ENCODE data around the gene GDPD3.
"Not testable (repeated sequence)": the region's sequence is repeated elsewhere in the genome, so short reads cannot be mapped to it uniquely, and the experiment has no call there.

The GDPD3 gene

DNA sequence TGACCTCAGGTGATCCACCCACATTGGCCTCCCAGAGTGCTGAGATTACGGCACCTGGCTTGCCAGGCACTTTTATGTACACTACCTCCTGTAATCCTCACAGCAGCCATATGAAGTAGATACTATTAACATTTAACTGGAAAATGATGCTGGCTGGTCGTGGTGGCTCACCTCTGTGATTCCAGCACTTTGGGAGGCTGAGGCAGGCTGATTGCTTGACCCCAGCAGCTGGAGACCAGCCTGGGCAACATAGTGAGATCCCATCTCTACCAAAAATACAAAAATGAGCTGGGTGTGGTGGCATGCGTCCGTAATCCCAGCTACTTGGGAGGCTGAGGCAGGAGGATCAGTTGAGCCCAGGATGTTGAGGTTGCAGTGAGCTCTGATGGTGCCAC lies 11.6 kb upstream of the GDPD3 start:
- DNase-seq (ENCODE audit: low read depth) = no peak

- no peak for DNase-seq (ENCODE audit: low read depth)
Observed at GRCh38 chr16:30122604-30123160, 9.3 kb upstream of the GDPD3 start.

DNA sequence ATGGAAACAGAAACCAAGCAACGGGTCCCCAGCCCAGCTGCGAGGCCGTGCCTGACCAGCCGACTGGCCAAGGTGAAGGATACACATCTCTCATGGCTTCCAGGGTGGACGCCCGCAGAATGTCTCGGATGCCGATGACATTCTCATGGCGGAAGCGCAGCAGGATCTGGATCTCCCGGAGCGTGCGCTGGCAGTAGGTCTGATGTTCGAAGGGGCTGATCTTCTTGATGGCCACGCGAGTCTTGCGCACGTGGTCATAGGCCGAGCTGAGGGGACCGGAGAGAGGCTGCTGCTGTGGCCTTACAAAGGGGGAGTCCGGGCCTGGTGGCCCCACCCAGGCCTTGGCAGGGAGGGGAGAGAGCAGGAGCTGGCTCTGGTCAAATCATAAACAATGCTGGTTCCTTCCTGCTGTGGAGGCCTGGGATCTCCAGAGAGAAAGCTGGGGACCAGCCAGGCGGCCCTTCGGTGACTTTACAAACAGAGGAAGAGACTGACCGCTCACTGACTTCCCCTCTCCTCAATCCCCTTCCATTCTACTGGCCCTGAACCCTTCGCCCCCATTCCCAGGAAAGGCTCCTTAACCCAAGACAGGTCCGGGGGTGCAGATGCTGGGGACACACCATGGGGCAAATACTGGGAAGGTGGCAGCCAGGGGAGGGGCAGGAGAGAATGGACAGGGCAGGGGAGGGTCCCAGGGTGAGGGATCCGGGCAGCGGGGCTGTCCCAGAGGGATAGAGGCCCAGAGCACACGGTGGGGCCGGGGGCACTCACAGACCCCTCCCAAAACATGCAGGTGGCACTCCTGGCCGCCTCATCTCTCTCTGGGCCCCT lies 8.6 kb upstream of the GDPD3 start:
- no peak for DNase-seq (ENCODE audit: low read depth)

GRCh38 chr16:30120340-30121105 lies 7.2 kb upstream of the GDPD3 start:
- DNase-seq (ENCODE audit: low read depth) = no peak

DNA sequence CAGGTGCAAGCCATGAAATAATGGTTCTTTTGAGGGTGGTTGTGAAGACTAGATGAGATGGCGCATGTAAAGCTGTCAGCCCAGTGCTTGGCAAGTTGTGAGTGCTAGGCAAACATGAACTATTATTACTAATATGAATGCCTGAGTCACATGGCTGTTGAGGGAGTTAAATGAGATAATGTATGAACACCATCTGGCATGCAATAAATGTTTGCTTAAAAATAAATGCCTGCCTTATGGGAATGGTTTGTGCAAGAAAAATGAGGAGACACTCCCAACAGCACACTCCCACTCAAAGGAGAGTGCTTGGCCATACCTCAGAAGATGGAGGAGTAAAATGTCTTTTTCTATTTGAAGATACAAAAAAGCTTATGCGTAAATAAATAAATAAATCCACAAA lies 6.1 kb upstream of the GDPD3 start:
- DNase-seq (ENCODE audit: low read depth) = no peak

GRCh38 chr16:30117768-30118167 lies 4.4 kb upstream of the GDPD3 start:
- DNase-seq (ENCODE audit: low read depth) = no peak

GRCh38 chr16:30116291-30117207 lies 3.2 kb upstream of the GDPD3 start:
- no peak for DNase-seq (ENCODE audit: low read depth)

GRCh38 chr16:30115238-30115637 lies 1.9 kb upstream of the GDPD3 start:
- DNase-seq (ENCODE audit: low read depth) = no peak

GRCh38 chr16:30114833-30115232 lies 1.5 kb upstream of the GDPD3 start:
- DNase-seq (ENCODE audit: low read depth) = not testable (repeated sequence)

DNA sequence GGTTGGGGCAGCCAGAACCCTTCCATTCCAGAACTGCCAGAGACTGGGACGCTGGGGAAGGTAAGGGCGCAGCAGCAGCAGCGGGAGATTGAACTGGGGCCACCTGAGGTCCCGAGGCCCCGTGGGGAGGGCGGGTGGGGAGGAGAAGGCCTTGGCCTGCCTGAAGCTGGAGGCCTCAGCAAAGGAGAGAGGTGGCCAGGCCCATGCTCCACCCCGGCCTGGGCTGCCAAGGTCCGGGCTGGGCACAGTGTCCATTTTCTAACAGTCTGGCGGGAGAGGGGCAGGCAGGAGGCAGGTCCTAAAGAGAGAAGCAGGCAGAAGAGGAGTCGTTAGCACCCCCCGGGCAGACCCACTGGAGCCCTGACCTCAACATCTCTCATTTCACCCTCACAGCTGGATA lies 1.1 kb upstream of the GDPD3 start:
- DNase-seq (ENCODE audit: low read depth) = no peak

- no peak for DNase-seq (ENCODE audit: low read depth)
Observed at GRCh38 chr16:30113711-30114333, 485 bp upstream of the GDPD3 start.

DNA sequence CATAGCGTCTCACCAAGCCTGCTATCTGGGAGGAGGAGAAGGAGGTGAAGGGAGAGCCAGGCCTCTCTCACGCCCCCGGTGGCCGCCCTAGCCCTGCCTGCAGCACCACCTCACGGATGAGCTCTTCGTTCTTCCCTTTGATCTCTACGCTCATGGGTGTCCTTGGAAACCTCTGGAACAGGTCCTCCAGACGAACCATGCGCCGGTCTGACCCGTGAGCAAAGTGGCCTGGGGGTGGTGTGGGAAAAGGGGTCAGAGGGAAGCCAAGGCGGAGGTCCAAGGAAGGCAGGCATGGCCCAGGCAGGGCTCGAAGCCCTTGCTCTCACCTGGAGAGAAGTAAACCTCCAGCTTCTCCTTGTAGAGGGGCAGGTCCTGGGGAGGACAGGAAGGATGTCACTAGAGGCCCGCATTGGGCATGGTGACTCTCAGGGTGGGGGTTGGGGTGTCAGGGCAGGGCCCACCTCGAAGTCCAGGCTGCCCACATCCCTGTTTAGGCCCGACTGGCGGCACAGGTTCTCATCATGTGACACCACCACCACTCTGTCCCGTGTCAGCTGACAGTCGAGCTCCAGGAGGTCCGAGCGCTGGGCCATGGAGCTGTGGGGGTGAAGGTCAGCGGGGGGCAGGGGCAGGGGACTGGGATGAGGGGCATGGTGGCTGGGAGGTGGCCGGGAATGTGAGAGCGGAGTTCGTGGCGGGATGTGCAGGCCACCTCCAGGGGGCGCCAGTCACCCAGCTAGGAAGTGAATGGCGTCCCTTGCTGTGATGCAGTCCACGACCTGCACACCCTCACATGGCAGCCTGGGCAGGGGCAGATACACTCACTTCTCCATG lies 923 bp downstream of the GDPD3 start:
- no peak for DNase-seq (ENCODE audit: low read depth)

DNA sequence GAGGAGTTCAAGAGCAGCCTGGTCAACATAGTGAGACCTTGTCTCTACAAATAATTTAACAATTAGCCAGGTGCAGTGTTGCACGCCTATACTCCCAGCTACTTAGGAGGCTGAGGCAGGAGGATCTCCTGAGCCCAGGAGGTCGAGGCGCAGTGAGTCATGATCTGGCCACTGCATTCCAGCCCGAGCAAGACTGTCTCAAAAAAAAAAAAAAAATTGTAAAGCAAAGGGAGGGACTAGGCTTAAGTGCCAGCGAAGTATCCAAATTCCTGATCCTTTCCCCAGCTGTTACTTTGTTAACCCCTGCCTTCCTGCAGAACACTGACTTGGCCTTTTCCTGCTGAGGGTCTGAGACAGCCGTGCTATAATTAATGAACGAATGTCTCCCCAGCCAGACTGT lies 2.7 kb downstream of the GDPD3 start:
- DNase-seq (ENCODE audit: low read depth) = no peak

DNA sequence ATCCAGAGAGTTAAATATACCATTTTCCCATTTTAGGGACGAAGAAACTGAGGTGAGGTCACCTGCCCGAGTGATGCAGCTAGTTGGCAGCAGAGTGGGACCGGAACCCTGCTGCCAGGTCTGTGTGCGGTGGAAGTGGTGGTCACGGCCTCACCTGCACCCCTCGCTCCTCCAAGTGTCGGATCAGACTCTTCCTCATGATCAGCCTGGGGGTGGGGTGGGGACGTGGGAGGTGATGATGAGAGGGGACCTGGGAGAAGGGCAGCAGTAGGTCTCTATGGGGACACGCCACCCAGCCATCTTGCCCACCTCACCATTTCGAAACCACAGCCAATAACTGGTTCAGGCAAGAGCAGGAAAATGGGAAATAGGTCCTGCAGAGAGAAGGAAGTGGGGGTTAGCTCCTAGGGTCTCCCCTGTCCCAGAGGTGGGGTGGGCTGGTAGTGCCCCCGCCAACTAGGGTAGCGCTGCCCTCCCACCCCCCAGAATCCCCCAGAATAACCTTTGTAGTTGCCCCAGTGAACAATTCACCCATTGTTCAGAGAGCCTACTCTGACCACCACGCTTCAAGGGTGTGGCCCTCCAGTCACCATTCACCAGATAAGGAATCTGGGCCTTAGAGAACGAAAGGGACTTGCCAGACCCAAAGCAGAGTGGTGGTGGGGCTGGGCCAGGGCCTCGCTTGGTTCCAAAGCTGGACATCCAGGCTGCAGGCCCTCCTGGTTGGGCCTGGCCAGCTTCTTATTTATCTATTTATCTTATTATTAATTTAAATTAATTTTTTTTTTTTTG lies 5.1 kb downstream of the GDPD3 start:
- DNase-seq (ENCODE audit: low read depth) = no peak

- no peak for DNase-seq (ENCODE audit: low read depth)
Observed at GRCh38 chr16:30104492-30104891, 8.8 kb downstream of the GDPD3 start.

- DNase-seq (ENCODE audit: low read depth) = no peak
Observed at GRCh38 chr16:30104090-30104489, 9.2 kb downstream of the GDPD3 start.

- no peak for DNase-seq (ENCODE audit: low read depth)
Observed at GRCh38 chr16:30096862-30097563, 16.3 kb downstream of the GDPD3 start.

DNA sequence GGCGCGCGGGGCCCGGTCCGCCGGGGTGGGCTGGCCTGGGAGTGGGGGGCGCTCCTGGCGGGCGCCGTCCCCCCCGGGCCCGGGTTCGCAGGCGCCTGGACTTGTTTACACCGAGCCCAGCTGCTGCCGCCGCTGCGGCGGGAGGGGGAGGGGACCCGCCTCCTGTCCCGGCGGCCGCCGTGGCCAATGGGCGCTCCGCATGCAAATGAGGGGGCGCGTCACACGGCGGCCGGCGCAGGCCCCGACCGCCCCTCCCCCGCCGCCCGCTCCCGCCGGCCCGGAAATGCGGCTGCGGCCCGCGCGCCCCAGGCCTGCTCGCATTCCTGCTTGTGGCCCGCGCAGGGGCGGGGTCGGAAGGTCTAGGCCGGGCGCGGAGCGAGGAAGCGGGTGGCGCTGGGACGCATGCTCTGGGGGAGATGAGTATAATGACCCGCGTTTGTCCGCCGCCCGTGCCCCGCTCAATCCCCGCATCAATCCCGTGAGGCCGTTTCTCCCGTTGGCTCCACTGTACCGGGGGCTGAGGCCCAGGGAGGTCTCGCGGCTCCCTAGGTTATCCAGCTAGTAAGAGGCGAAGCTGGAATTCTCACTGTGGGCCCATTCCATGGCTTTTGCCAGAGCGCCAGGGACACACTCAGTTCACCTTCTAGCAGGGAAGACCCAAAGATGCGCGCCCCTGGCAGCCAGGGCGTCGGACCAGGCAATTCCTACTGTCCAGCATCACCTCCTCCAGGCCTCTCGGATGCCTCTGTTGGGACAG lies 17.1 kb downstream of the GDPD3 start, which contains the start of gene YPEL3:
Gene YPEL3, minus strand, starts transcription at position 109 of the 757 bp plus-strand sequence. CDS start 731 bp downstream, outside the sequence.
- DNase-seq (ENCODE audit: low read depth) = no peak
